ENCODE data around the gene U2AF1L4. TPM values are rescaled to one million over a fixed set of nuclear protein-coding genes. Genes with fewer than 3 reads are reported as not detected.

Gene U2AF1L4
- total RNA-seq, 1 donor from 2014 or later, result 15.1 TPM

- DNase-seq (ENCODE audit: low spot score) (peak; percentile 99), ATAC-seq (peak; percentile 91)
Observed at GRCh38 chr19:35757749-35758608, 12.8 kb upstream of the U2AF1L4 start, which contains the start of gene PROSER3. Gene PROSER3 (plus strand): TSS chr19:35758176. CDS start chr19:35758216, 40 bp downstream.

- ATAC-seq, result peak; percentile 19
- DNase-seq (ENCODE audit: low spot score), result peak; percentile 66
Observed at GRCh38 chr19:35757231-35757748, 12.1 kb upstream of the U2AF1L4 start.

- DNase-seq (ENCODE audit: low spot score), result no peak
Observed at GRCh38 chr19:35756377-35757230, 11.4 kb upstream of the U2AF1L4 start, which contains the start of gene HSPB6. Gene HSPB6 (minus strand): TSS chr19:35757029. CDS start chr19:35757008, 21 bp downstream.

DNA sequence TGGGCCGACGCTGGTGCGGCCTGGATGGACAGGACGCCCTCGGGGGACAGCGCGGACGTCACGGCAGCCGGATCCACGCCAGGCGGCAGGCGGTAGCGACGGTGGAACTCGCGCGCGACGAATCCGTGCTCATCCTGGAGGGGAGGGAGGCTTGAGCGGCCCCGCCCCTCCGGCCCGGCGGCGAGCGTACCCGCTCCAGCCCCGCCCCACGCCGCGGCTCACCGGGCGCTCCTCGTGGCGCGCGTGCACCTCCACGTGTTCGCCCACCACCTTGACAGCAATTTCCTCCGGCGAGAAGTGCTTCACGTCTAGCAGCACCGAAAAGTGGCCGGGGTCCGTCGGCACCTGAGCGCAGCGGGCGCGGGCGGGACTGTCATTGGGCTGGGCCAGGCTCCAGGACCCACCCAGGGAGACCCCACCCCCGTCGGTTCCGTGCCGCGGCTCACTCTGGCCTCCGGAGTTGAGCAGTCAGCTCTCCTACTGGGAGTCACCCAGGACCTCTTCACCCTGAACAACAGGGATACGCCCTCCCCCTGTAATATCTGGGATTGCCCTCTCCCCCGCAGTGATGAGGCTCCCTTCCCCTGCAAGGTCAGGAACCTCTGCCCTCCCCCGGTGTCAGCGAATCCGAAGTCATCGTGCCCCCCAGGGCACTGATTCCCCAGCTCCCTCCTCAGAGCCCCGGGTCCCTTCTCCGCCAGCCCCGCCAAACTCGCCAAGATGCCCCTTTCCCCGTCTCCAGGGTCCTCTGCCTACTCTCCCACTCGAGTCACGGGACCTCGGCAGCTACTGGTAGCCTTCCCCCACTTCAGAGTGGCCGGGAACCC lies 10.5 kb upstream of the U2AF1L4 start:
- ATAC-seq, result no peak

More at GRCh38 chr19:35756377-35757230, 11.4 kb upstream of the U2AF1L4 start, which contains the start of gene HSPB6:
- no peak for ATAC-seq

DNA sequence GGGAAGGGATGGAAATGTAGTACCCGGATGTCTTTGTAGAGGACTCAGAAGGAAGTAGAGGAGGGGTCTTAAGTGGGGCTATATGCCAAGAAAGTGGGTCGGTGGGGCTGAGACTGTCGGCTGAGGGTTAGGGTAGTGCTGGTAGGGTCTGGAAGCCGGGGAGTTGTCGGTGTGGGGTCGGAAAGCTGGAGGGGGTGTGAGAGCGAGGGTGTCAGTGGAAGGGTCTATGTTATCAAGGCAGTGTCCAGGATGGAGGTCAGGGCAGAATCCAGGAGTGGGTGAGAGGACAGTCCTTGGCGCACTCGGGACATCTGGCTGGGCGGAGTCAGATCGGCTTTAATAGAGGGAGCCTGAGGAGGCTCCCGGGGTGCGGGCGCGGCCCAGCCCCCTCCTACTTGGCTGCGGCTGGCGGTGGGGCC lies 9.9 kb upstream of the U2AF1L4 start:
- no peak for ATAC-seq
- no peak for DNase-seq (ENCODE audit: low spot score)

More for the DNA sequence above, 10.5 kb upstream of the U2AF1L4 start:
- DNase-seq (ENCODE audit: low spot score), result peak; percentile 67

- DNase-seq (ENCODE audit: low spot score), result no peak
- ATAC-seq, result no peak
Observed at GRCh38 chr19:35754370-35755130, 9.3 kb upstream of the U2AF1L4 start.

- ATAC-seq (no peak), DNase-seq (ENCODE audit: low spot score) (no peak)
Observed at GRCh38 chr19:35753634-35754369, 8.6 kb upstream of the U2AF1L4 start.

DNA sequence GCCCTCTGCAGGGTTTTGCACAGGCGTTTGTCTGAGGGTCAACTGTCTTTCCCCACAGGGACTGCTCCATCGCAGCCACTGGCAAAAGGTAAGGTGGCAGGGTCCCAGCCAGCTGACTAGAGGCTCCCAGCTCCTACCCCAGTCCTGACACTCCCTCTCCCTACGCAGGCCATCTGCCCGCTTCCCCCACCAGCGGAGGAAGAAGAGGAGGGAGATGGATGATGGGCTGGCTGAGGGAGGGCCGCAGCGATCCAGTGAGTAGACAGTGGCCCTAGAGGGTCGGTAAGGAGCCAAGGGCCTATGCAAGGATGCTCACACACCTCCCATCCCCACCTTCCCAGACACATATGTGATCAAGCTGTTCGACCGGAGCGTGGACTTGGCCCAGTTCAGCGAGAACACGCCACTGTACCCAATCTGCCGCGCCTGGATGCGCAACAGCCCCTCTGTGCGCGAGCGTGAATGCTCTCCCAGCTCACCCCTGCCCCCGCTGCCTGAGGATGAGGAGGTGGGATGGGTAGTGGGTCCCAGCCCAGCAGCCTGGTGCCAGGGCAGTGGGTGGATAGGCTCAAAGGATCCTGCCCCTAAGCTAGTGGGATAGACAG lies 7.6 kb upstream of the U2AF1L4 start:
- no peak for ATAC-seq
- DNase-seq (ENCODE audit: low spot score), result no peak

GRCh38 chr19:35751839-35752745 lies 6.9 kb upstream of the U2AF1L4 start:
- DNase-seq (ENCODE audit: low spot score) (peak; percentile 70), ATAC-seq (peak; percentile 28)

GRCh38 chr19:35750167-35750566 lies 4.9 kb upstream of the U2AF1L4 start:
- DNase-seq (ENCODE audit: low spot score) (no peak), ATAC-seq (no peak)

DNA sequence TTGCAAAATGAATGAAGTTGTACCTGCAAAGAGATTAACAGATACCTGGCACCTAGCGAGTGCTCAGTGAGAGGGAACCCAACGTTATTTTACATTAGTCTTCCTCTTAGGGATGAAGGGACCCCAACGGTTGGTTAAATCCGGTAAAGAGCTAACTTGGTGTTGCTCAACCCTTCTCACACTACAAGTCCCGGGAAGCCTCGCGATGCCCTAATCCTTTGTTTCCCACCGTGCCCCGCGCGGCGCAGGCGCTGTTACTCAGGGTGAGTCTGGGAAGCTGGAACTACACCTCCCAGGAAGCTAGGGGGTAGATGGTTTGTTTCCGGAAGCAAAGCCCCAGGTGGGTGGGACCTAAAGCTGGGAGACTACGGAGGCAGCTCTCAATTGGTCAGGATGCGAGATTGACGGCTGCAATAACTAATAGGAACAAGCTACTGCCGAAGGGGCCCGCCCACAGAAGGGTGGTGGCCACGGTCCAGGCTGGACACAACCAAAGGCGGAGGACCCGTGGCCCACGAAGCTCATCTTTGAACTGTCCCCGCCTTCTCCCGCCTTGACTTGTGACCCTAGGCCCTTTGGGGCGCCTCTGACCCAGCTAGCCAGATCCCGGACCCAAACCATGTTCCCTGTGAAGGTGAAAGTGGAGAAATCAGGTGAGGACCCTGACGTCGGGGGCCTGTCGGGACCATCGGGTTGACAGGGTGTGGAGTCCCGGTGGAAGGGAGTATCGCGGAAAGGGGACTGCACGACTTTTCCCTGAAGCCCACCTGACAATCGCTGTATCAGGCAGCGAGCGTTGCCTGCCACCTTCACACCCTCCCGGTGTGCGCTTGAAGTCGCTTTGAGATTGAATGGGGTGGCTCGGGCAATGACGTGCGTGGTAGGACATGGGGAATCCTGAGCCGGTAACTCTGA lies 3.1 kb upstream of the U2AF1L4 start, which contains the start of gene LIN37:
TSS of gene LIN37 (plus strand) at position 471 of the 915 bp plus-strand sequence. CDS start at position 620, 149 bp downstream.
- DNase-seq (ENCODE audit: low spot score), result peak; percentile 100
- ATAC-seq, result peak; percentile 80

DNA sequence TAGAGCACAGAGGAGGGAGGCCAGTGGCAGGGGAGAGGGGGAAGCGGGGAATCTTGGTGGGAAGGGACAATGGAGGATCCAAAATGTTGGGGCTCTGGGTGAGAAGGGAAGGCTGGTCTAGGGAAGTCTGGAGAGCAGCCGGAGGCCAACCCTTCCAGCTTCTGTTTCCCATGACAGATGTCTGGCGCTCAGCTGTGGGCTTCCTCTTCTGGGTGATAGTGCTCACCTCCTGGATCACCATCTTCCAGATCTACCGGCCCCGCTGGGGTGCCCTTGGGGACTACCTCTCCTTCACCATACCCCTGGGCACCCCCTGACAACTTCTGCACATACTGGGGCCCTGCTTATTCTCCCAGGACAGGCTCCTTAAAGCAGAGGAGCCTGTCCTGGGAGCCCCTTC lies 1.3 kb upstream of the U2AF1L4 start:
- ATAC-seq (no peak), DNase-seq (ENCODE audit: low spot score) (no peak)

- DNase-seq (ENCODE audit: low spot score), result no peak
- ATAC-seq, result no peak
Observed at GRCh38 chr19:35746087-35746462, 857 bp upstream of the U2AF1L4 start.

DNA sequence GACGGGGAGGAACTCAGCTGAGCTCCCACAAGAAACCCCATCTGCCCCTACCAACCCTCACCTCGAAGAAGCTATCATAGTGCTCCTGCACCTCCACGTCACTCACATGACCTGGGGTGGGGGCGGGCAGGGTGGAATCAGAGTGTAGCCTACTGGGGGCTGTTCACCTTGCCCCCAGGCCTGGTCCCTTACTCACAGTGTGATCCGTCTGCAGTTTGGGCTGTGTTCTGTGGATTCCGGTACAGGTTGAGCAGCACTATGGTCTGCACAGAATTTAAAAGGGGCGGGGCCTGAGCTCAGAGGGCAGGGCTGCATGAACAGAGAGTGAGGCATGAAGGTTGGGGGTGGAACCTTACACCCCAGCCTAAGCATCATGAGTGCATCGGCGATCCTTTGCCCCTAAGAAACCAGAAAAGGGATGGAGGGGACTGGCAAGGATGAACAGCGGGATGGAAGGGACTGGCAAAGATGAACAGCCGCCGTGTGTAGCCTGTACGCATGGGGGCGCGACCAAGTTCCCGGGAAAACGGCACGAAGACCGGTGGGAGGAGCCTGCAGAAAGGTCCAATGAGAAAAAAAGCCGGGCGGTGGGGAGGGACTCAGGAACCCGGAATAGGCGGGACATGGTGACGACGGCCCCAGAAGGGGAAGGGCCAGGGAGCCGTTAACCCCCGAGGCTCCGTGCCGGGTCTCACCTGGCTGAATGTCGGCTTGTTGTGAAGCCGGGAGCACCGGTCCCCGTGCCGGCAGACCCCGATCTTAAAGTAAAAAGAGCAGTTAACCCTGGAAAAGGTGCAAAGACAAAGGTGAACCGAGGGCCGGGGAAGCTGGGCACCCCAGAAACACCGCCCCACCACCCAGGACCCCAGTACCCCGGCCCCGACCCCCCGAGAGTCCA lies 539 bp downstream of the U2AF1L4 start:
- DNase-seq (ENCODE audit: low spot score) (peak; percentile 96), ATAC-seq (peak; percentile 69)
